ENCODE measurements around the gene KRTAP4-11.
"Not testable (repeated sequence)": the region's sequence is repeated elsewhere in the genome, so short reads cannot be mapped to it uniquely, and the experiment has no call there.

The KRTAP4-11 gene

DNA sequence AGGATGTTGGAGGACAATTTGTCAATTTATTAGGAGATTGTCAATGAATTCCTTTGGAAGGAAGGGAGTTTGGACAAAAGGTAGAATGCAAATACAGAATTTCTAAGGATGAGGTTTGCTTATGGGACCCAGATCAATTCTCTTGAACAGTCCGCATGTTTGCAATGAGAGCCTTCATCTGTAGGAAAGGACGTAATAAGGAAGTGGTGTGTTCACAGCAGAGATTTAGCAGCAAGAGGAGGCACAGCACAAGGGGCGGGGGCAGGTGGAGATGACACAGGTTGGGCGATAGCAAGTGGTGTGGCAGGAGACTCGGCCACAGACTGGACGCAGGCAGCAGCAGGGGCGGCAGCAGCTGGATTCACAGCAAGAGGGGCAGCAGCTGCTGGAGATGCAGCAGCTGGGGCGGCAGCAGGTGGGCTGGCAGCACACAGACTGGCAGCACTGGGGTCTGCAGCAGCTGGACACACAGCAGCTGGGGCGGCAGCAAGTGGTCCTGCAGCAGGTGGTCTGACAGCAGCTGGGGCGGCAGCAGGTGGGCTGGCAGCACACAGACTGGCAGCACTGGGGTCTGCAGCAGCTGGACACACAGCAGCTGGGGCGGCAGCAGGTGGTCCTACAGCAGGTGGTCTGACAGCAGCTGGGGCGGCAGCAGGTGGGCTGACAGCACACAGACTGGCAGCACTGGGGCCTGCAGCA lies 5.3 kb upstream of the KRTAP4-11 start:
- not testable (repeated sequence) for H3K9ac ChIP-seq (ENCODE audit: low read length); H3K36me3 ChIP-seq (ENCODE audit: insufficient read depth, low read length); H3K27me3 ChIP-seq (ENCODE audit: control insufficient read depth in 1 of 2, insufficient read depth in 2 of 2, low read length in 2 of 2); H3K9me3 ChIP-seq (ENCODE audit: low read length); H3K4me3 ChIP-seq (ENCODE audit: low read depth in 1 of 2, low read length in 2 of 2); H3K27ac ChIP-seq (ENCODE audit: low read depth, low read length); H3K4me1 ChIP-seq (ENCODE audit: insufficient read depth, low read length)

DNA sequence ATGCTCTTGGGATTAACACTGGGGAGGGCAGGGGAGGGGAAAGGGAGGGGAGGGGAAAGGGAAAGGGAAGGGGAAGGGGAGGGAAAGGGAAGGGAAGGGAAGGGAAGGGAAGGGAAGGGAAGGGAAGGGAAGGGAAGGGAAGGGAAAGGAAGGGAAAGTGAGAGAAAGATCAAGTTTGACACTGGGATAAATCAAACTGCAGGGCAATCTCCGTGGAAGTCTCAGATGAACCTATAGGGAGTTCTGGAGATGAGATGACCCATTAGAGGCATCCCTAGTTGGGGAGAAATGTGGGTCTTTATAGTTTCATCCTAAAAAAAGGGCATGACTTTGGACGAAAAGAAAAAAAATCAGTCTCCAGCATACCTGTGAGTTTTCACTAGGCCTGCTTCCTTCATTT lies 3.6 kb upstream of the KRTAP4-11 start:
- no peak overlapping the region for H3K27ac ChIP-seq (ENCODE audit: low read depth, low read length)
- no peaks in the 10 kb centered on the region for H3K4me1 ChIP-seq (ENCODE audit: insufficient read depth, low read length)
- no peak overlapping the region for H3K4me3 ChIP-seq (ENCODE audit: low read depth in 1 of 2, low read length in 2 of 2)
- no peak overlapping the region for H3K9ac ChIP-seq (ENCODE audit: low read length)
- no peaks in the 10 kb centered on the region for H3K9me3 ChIP-seq (ENCODE audit: low read length)
- H3K36me3 ChIP-seq (ENCODE audit: insufficient read depth, low read length), result no peaks in the 10 kb centered on the region
- H3K27me3 ChIP-seq (ENCODE audit: control insufficient read depth in 1 of 2, insufficient read depth in 2 of 2, low read length in 2 of 2), result no peaks in the 10 kb centered on the region

DNA sequence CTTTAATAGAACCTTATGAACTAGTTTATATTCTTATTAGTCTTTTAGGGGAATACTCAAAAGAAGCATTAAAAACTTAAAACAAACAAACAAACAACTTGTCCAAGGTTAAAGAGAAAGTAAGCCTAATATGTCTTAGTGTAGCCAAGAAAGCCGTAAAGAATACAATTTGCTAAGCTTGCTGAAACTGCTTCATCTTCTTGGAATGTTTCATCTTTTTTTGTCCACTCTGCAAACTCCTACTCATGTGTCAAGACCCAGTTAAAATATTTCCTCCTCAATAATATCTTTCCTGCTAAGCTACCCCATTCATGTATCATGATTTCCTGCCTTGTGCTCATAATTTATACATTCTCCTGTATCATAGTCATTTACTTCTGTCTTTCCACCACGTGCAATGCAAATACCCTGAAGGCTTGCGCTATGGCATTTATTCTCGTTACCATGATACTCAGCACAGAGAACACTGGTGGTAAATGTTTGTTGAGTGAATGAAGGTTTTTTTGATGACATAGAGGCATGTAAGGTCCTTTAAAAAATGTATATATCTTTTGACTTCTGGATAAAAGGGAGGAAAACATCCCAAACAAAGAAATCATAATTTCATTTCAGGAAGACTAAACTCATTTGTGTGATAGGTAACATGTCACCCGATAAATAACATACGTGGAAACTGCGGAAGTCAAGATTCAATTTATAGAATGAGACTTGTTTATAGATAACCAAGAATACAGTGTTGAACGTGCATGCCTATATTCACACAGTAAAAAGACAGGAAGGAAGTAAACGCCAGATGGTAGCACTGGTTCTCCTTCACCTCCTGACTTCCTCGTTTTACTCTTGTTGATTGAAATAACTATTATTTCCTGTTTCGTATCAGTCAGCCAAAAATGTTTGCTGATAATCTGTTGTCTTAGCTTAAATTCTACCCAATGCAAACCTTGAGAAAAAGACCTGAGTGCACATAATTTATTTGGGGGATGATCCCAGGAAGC lies 1.8 kb upstream of the KRTAP4-11 start:
- not testable (repeated sequence) for H3K27ac ChIP-seq (ENCODE audit: low read depth, low read length); H3K9ac ChIP-seq (ENCODE audit: low read length)

DNA sequence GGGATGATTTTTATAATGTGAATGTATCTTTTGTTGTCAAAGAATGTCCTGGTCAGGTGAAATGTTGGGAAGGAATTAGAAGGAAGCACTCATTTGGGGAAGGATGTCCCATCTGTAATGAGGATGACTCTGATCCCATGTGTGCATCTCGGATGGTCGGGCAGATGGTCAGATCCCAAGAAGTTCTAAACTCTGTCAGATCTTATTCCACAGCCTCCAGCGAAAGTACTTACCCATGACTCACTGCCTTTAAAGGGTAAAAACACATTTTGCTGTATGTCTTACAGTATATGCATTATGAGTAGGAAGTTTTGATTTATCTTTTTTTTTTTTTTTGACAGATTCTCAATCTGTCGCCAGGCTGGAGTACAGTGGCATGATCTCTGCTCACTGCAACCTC lies 548 bp upstream of the KRTAP4-11 start:
- Histone ChIP-seq H3K9ac (ENCODE audit: low read length) (no peak overlapping the region), H3K4me3 (ENCODE audit: low read depth in 1 of 2, low read length in 2 of 2) (no peak overlapping the region), H3K4me1 (ENCODE audit: insufficient read depth, low read length) (no peaks in the 10 kb centered on the region), H3K27ac (ENCODE audit: low read depth, low read length) (no peak overlapping the region), H3K36me3 (ENCODE audit: insufficient read depth, low read length) (no peaks in the 10 kb centered on the region), H3K27me3 (ENCODE audit: control insufficient read depth in 1 of 2, insufficient read depth in 2 of 2, low read length in 2 of 2) (no peaks in the 10 kb centered on the region), H3K9me3 (ENCODE audit: low read length) (no peaks in the 10 kb centered on the region)

More for the DNA sequence above, 1.8 kb upstream of the KRTAP4-11 start:
- not testable (repeated sequence) for H3K4me1 ChIP-seq (ENCODE audit: insufficient read depth, low read length); H3K4me3 ChIP-seq (ENCODE audit: low read depth in 1 of 2, low read length in 2 of 2); H3K9me3 ChIP-seq (ENCODE audit: low read length); H3K36me3 ChIP-seq (ENCODE audit: insufficient read depth, low read length); H3K27me3 ChIP-seq (ENCODE audit: control insufficient read depth in 1 of 2, insufficient read depth in 2 of 2, low read length in 2 of 2)

DNA sequence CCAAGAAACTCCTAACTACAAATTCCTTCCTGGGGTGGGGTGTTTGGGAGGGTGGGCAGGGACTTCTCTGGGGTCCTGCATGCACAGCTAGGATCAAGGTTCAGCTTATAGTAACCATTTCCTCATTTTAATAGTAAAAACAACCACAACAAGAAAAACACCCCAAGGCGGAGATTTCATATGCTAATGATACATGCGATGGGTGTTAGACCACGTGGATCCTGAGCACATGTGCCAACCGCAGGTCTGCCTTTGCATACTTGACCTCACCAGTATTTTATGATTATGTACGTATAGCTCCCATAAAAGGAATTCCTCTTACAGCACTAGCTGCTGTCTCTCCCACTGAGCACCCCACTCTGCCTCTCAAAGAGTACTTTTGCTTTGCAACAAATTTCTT lies 1.9 kb downstream of the KRTAP4-11 start:
- Histone ChIP-seq H3K27me3 (ENCODE audit: control insufficient read depth in 1 of 2, insufficient read depth in 2 of 2, low read length in 2 of 2) (no peaks in the 10 kb centered on the region), H3K9ac (ENCODE audit: low read length) (no peak overlapping the region), H3K4me3 (ENCODE audit: low read depth in 1 of 2, low read length in 2 of 2) (no peak overlapping the region), H3K27ac (ENCODE audit: low read depth, low read length) (no peak overlapping the region), H3K36me3 (ENCODE audit: insufficient read depth, low read length) (no peaks in the 10 kb centered on the region), H3K4me1 (ENCODE audit: insufficient read depth, low read length) (no peaks in the 10 kb centered on the region), H3K9me3 (ENCODE audit: low read length) (no peaks in the 10 kb centered on the region)

DNA sequence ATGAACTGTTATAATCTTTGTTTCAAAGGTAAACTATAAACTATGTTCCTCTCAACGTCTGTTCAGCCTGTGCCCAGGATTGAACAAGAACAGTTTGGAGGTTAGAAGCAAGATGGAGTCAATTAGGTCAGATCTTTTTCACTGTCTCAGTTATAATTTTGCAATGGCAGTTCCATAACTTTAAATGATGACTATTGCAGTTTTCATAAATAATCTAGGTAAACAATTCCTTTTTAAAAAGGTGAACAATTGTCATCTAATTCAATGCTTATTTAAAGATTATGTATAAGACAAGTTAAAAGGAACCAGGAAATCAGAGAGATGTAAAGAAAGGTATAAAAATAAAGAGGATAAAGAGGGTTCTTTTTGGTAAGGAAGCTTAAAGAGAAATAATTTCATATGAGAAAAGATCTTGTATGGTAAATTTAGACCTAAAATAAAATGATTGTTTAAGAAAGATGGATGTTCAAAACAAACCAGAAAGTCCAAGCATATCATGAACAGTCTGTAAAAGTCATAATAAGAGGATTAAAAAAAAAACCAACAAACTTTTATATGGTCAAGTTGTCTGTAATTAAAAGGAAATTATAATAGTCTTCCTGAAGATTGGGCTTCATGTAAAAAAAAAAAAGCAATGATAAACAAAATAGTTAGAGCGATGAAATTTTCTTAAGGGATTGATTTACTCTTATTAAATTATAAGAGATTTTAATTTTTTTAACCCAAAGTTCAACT lies 6.9 kb downstream of the KRTAP4-11 start:
- Histone ChIP-seq H3K4me3 (ENCODE audit: low read depth in 1 of 2, low read length in 2 of 2) (no peak overlapping the region), H3K9me3 (ENCODE audit: low read length) (no peaks in the 10 kb centered on the region), H3K27ac (ENCODE audit: low read depth, low read length) (no peak overlapping the region), H3K36me3 (ENCODE audit: insufficient read depth, low read length) (no peaks in the 10 kb centered on the region), H3K27me3 (ENCODE audit: control insufficient read depth in 1 of 2, insufficient read depth in 2 of 2, low read length in 2 of 2) (no peaks in the 10 kb centered on the region), H3K4me1 (ENCODE audit: insufficient read depth, low read length) (no peaks in the 10 kb centered on the region), H3K9ac (ENCODE audit: low read length) (no peak overlapping the region)

DNA sequence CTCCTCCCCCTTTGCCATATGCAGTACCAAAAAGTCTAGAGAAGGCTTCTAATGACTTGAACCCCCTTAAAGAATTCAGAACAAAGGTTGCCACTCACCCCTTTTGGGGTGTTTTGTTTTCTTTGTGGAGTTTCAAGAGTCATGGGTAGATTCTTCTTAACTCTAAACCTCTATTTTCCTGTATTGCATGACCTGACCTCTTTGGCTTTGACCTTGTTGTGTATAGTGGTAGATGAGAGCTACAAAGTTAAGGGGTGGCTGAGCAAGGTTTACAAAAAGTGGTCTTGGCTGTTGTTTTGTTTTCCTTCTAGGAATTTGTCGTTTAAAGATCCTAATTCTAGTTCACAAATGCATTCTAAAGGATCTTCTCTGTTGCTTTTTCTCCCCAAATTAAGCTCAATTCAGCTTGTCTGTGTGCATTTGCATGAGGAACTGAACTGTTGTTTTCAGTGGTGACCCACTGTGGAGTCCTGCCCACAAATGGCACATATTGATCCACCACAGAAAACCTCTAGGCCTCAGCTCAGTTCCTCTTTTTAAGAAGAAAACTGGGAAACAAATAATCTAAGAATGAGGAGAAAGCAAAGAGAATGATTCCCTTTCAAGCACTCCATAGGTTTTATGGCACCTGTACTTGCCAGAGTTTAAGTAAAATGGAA lies 9.3 kb downstream of the KRTAP4-11 start:
- H3K9me3 ChIP-seq (ENCODE audit: low read length); H3K4me3 ChIP-seq (ENCODE audit: low read depth in 1 of 2, low read length in 2 of 2); H3K36me3 ChIP-seq (ENCODE audit: insufficient read depth, low read length); H3K27ac ChIP-seq (ENCODE audit: low read depth, low read length); H3K4me1 ChIP-seq (ENCODE audit: insufficient read depth, low read length); H3K27me3 ChIP-seq (ENCODE audit: control insufficient read depth in 1 of 2, insufficient read depth in 2 of 2, low read length in 2 of 2); H3K9ac ChIP-seq (ENCODE audit: low read length): not testable (repeated sequence)

DNA sequence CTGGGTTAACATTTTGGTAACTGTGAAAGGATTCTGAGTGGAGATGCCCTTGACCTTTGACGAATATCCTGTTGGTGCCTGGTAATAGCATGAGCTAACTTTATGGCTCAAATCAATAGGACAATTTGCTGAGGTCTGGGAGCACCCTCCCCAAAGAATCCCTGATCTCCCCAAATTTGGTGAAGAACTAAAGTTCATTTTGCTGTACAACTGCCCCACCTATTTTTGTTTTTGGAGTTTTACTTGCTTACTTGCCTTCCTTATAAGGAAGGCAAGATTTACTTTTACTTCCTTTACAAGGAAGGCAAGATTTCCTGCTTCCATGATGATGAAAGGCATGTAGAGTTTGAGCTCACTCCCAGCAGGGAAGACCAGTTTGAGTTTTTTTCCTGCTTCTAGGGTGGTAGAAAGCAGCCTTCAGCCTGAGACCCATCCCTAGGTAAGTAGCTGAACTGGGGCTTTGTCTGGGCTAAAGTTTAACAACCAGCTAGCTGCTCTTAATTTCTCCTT lies 10.2 kb downstream of the KRTAP4-11 start:
- Histone ChIP-seq H3K27ac (ENCODE audit: low read depth, low read length) (no peak overlapping the region), H3K9ac (ENCODE audit: low read length) (no peak overlapping the region), H3K27me3 (ENCODE audit: control insufficient read depth in 1 of 2, insufficient read depth in 2 of 2, low read length in 2 of 2) (no peaks in the 10 kb centered on the region), H3K36me3 (ENCODE audit: insufficient read depth, low read length) (no peaks in the 10 kb centered on the region), H3K4me3 (ENCODE audit: low read depth in 1 of 2, low read length in 2 of 2) (no peak overlapping the region), H3K9me3 (ENCODE audit: low read length) (no peaks in the 10 kb centered on the region), H3K4me1 (ENCODE audit: insufficient read depth, low read length) (no peaks in the 10 kb centered on the region)

DNA sequence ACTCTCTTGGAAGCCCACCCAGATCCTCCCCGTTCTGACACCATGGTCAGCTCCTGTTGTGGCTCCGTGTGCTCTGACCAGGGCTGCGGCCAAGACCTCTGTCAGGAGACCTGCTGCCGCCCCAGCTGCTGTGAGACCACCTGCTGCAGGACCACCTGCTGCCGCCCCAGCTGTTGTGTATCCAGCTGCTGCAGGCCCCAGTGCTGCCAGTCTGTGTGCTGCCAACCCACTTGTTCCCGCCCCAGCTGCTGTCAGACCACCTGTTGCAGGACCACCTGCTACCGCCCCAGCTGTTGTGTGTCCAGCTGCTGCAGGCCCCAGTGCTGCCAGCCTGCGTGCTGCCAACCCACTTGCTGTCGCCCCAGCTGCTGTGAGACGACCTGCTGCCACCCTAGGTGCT lies 12.8 kb downstream of the KRTAP4-11 start, which contains the start of gene KRTAP4-9:
TSS of gene KRTAP4-9 (plus strand) at position 43 of the 400 bp plus-strand sequence. CDS start at position 43, 0 bp downstream.
- H3K36me3 ChIP-seq (ENCODE audit: insufficient read depth, low read length); H3K4me3 ChIP-seq (ENCODE audit: low read depth in 1 of 2, low read length in 2 of 2); H3K27ac ChIP-seq (ENCODE audit: low read depth, low read length); H3K4me1 ChIP-seq (ENCODE audit: insufficient read depth, low read length); H3K9ac ChIP-seq (ENCODE audit: low read length); H3K27me3 ChIP-seq (ENCODE audit: control insufficient read depth in 1 of 2, insufficient read depth in 2 of 2, low read length in 2 of 2); H3K9me3 ChIP-seq (ENCODE audit: low read length): not testable (repeated sequence)

DNA sequence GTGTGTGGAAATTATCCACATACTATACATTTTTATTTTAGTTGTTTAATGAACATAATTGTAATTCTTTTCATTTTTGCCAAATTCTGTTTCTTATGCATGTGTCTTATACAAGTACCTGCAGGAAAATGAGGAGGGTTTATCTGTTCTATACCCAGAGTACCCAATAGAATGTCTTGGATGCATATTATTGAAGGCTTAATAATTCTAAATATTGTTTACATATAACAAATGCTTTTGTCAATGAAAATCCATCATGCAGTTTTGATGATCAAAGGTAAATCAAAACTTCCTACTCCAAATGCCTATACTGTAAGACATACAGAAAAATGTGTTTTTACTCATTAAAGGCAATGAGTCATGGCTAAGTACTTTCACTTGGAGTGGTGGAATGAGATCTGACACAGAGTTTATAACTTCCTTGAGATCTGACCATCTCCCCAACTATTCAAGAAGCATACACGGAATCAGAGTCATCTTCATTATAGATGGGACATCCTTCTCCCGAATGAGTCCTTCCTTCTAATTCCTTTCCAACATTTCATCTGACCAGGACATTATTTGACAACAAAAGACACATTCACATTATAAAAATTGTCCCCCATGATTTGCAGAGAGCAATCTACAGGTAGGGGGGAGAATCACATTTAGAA lies 13.7 kb downstream of the KRTAP4-11 start:
- H3K27ac ChIP-seq (ENCODE audit: low read depth, low read length); H3K27me3 ChIP-seq (ENCODE audit: control insufficient read depth in 1 of 2, insufficient read depth in 2 of 2, low read length in 2 of 2); H3K4me3 ChIP-seq (ENCODE audit: low read depth in 1 of 2, low read length in 2 of 2); H3K4me1 ChIP-seq (ENCODE audit: insufficient read depth, low read length); H3K9ac ChIP-seq (ENCODE audit: low read length); H3K36me3 ChIP-seq (ENCODE audit: insufficient read depth, low read length); H3K9me3 ChIP-seq (ENCODE audit: low read length): not testable (repeated sequence)

Data from muscle layer of colon (tissue), 2 donors.